ENCODE data around the gene SLC22A1.

DNA sequence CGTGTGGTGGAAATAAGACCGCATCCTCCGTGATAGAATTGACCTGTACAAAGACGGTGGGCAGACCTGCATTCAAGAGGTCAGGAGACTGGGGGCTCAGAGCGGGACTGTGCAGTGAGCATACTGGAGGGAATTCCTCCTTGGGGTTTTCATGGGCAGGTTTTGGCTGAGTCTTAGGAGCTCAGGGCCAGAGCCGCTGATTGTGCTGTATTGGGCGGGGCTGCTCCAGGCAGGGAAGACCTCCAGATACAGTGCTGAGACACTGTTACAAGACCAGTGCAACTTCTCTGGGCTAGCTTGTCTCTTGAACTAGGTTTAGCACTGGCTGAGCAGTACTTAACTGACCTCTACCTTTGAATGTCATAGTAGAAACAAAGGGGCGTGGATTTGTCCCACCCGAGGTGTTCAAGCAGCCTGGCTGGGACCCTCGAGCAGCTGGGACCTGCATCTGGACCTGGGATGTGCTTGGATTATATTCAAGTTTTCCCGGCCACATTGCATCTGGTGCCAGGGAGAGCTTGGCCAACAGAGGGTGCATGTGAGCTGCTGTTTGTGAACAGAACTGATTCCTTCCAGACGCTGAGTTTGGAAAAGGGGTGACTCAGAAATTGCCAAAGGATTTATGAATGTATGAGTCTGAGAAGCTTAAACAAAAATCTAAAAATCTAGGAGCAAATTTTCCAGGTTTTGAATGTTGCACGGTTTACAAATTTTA is 33.4 kb upstream of the SLC22A1 start:
- TF ChIP-seq, protein P1, sequence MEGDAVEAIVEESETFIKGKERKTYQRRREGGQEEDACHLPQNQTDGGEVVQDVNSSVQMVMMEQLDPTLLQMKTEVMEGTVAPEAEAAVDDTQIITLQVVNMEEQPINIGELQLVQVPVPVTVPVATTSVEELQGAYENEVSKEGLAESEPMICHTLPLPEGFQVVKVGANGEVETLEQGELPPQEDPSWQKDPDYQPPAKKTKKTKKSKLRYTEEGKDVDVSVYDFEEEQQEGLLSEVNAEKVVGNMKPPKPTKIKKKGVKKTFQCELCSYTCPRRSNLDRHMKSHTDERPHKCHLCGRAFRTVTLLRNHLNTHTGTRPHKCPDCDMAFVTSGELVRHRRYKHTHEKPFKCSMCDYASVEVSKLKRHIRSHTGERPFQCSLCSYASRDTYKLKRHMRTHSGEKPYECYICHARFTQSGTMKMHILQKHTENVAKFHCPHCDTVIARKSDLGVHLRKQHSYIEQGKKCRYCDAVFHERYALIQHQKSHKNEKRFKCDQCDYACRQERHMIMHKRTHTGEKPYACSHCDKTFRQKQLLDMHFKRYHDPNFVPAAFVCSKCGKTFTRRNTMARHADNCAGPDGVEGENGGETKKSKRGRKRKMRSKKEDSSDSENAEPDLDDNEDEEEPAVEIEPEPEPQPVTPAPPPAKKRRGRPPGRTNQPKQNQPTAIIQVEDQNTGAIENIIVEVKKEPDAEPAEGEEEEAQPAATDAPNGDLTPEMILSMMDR (IDR thresholded peaks at IDR 0.05; ENCODE audit: insufficient read depth, low read depth, low read length): peak; percentile 96
- TF ChIP-seq EZH2 (IDR thresholded peaks at IDR 0.05; ENCODE audit: insufficient read depth, low read length): no peak

Data from astrocyte (in vitro differentiated cells and primary cell).